ENCODE data around the gene FECH.
A peak's percentile ranks its signal among the peaks of the same experiment; 100 is the strongest.
"Not testable (repeated sequence)": the region's sequence is repeated elsewhere in the genome, so short reads cannot be mapped to it uniquely, and the experiment has no call there.

The FECH gene

DNA sequence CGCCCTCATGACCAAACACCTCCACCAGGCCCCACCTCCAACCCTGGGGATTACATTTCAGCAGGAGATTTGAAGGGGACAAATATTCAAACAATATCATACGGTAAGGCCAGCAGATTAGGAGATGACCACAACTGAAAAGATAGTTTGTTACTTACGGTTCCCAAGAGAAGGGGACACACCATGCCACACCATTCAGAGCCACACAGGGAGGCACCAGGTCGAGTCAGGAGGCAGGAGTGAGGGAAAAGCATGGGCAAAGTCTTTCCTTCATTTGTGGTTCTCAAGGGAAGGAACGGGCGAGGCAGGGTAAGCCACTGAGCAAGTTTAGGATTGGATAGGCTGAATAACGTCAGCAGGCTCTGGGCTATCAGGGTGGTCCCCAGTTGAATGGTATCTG is 57.4 kb downstream of the FECH start:
- DNase-seq = no peak

DNA sequence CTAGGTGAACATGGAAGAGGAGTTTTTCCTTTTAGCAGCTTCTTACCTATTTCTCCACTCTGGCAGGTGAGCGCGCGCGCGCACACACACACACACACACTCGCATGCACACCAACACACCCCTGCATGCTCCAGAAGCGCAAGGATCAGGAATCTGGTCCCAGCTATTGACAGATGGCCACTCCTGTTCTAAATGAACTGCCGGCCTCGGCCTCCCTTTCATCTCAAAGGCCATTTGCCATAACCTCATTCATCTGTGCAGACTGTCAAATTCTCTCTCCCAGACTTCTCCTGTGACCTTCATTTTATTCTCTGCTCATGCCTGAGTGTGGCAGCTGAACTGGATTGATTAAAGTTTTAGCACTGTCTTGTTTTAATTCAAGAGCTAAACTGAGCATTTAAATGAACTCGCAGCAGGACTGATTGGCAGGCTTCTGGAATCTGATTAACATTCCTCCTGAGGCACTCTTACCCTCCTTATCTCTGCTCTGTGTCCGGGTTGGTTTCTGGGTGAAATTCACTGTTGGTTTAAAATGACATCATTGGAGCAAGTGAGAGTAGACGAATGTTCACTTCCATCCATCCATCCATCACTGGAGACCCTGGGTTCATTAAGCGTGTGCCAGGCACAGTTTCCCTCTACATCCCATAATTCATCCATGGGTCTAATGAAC is 58.8 kb downstream of the FECH start:
- no peak for DNase-seq

DNA sequence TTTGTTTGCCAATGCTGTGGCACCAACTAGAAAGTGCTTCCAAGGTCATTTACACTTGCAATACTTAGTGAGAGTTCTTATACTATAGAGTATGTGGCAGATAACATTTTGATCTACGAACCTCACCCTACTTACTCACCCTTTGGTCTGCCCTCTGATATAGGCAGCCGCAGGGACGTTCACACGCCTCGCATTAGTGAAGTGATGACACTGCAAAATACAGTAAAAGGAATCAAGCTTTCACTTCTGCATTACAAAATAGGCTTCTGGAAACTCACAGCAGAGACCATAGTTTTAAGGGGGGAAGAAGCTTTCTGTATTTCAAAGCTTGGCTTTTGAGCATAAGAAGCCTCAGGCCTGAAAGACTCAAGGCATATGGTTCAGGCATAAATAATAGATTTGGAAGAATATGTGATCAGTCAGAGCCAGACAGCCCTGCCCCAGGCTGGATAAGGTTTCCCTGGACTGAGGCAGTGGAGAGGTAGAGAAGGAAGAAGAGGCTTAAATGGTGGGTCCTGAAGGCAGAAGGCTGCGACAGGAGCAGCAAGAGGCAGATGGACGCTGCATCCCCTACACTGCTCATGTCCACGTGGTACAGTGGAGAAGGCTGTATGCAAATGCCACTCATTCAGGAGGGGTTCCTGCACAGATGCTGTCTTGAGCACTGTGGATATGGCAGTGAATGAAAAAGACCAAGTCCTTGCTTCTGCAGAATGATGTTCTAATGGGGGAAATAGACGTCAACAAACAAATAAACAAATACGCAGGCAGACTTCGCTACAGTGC is 63.1 kb downstream of the FECH start:
- DNase-seq = peak; percentile 3

DNA sequence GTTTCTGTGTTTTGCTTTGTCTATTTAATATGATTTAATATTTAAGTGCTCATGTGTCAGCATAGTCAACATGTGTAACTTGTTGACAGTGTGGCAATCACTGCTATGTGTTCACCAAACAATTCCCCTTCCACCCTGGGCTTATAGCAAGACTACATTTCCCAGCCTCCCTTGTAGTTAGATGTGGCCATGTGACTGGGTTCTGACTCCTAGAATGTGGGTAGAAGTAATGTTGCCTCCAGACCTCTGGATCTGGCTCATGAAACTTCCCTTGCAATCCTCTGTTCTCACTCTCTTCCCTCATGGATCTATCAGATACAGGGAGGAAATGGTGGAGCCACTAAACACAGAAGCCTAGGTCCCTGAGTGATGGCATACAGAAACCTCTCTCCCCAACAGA is 64.2 kb downstream of the FECH start:
- not testable (repeated sequence) for DNase-seq

DNA sequence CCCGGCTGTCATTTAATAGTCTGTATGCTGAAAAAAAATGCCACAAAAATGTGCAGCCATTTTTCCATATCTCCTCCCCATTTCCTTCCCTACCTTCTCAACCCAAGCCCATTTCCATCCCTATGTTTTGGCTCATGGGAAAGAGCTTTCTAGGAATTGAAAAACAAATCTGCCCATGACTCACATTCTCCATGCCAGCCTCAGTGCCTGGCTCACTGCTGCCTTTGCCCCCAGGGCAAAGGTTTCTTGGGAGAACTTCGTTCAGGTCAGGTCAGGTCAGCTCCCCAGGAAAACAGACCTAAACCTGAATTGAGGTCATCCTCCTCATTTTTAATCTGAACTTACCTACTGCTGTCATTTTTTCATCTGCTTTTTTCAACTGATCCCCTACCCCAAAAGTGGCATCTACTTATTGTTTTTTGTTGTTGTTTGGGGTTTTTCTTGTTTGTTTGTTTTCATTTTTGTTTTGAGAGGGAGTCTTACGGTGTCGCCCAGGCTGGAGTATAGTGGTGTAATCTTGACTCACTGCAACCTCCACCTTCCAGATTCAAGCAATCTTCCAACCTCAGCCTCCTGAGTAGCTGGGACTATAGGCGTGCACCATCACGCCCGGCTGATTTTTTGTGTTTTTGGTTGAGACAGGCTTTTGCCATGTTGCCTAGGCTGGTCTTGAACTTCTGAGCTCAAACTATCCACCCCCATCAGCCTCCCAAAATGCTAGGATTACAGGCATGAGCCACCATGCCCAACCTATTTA is 66.7 kb downstream of the FECH start:
- no peak for DNase-seq

DNA sequence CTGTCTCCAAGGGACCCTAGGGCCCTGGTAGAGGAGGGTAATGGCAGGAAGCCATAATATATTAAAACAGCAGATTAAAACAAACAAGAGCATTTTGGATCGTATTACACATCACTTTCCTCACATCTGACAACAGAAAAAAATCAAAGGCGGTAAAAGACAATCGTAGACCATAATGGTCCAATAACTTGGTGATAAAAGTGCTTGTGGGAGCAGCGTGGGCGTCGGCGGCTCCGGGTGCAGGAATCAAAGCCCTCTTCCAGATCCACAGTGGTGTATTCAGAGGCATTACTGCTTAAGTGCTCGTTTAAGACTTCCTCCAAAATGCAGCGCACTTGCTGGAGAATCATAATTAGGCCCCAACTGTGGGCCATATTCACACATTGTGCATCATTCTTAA is 68.0 kb downstream of the FECH start:
- no peak for DNase-seq

DNA sequence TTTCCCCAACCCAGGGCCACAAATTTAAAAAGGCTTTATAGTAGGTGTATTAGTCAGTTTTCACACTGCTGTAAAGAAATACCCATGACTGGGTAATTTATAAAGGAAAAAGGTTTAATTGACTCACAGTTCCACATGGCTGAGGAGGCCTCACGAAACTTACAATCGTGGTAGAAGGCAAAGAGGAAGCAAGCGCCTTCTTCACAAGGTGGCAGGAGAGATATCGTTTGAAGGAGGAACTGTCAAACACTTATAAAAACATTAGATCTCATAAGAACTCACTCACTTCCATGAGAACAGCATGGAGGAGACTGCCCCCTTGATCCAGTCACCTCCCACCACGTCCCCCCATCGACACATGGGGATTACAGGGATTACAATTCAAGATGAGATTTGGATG is 70.4 kb downstream of the FECH start:
- DNase-seq = no peak

DNA sequence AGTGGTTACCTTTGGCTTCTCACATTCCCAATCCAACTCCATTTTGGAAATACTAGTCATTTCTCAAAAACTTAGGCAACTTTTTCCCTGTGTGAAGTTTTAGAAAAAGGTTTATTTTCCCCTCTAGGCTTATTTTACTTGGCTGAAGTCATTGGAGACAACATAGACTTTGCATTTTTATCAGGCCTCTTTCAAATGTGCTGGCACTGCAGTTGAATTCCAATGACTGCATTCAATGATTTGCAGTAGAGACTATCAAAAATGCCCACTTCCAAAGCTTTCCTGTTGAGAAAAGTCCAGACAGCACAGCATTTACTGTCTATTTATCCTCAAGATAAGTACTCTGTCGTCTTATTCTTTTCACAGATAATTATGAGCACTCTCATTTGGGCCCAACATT is 81.3 kb downstream of the FECH start:
- DNase-seq = no peak

DNA sequence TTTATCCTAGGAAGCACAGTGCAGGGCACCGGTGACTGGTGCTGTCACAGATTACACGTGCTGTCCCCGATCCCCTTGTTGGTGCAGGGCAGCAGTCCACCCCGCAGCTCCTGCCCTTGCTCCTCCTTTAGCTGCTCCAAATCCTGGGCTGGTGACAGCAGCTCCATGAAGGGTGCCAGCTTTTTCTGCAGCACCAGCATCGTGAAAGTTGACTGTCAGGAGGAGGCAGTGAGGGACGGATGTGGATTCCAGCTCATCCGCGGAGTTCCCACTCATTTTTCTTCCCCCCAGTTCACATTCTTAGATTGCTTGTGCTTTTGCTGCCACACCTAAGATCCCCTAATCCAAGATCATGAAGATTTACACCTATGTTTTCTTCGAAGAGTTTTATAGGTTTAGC is 83.9 kb downstream of the FECH start:
- no peak for DNase-seq

DNA sequence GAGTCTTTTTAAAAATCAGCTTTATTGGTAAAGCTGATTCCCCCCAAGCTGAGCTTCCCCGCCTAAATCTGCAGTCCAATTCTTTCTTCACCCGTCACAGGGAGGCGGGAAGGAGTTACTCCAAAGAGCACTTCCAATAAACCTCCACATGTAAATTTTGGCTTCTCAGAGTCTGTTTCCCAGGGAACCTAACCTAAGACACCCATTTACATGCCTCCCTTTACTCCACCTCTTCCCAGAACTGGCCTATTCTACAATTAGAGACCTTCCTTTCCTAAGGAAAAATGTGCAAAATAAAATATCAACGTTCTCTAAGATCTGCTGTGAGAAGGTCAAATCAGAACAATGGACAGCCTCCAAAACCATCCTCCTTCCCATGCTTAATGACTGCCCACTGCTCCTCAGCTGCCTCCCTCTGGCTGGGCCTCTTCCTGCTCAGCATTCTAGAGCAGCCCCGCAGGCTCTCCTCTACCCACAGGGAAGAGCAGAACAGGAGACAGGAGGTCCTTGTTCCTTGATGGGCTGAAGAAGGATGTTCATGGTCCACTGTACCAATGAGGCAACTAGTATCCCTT is 87.7 kb downstream of the FECH start:
- DNase-seq = no peak
